GM19240 (cell line): ENCODE data around the gene COL23A1.

Source experiments
- DNase-seq: peaks from one replicate; pipeline ENCODE4 v3.0.0; 2011; ENCODE audit warnings: low spot score; ENCODE audit not compliant: insufficient read length

Gene COL23A1

DNA sequence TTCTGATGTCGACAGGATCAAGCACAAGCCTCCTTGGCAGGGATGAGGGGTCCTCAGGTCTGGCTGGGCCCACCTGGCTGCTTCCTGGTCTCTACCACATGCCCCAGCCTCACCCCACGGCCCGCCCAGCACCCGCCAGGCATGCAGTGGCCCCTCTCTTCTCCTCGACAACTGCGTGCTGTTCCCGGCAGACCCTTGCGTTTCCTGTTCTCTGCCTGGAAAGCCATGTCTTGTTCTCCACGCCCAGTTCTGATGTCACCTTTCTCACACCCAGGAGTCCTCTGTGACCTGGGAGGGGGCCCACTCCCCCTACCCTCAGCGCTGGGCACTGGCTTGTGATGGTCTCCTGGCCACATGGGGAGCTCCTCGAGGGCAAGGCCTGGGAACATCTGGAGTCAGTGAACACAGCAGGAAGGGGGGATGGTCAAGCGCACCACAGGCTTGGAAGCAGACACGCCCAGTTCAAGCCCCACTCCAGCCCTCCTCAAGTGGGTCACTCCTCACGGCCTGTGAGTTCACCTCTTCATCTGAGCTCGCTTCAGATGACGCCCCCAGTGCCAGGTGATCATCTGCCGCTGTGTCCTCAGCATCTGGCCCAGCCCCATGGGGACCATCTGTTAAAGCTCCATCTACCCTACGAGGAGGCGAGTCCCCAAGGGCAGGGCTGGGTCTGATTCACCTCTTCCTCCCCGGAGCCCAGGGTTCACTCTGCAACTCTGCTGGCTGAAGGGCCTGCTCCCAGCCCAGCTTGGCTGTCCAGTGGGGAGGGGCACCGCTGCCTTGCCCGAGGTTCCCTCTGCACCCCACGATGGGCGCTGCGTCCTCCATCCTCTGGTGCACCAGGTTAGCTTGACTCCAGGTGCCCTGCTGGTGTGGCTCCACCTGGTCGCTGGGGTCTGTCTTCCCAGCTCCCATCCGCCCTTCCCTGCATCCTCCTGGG lies 224.4 kb downstream of the COL23A1 start:
- no peak for DNase-seq

DNA sequence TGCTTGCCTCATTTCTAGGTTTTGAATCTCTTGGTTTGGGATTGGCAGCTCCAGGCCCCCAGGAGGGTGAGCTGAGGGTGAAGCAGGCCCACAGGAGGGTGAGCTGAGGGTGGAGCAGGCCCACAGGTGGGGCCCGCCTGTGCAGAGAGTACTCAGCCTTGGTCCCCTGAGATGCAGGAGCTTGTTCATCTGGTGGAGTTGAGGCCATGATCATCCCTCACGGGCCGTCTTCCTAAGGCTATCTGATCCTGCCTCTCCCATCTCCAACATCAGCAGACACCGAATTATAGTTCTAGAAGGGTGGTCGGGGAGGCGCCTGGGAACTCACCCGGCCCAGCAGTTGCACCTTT lies 225.9 kb downstream of the COL23A1 start:
- DNase-seq: no peak

DNA sequence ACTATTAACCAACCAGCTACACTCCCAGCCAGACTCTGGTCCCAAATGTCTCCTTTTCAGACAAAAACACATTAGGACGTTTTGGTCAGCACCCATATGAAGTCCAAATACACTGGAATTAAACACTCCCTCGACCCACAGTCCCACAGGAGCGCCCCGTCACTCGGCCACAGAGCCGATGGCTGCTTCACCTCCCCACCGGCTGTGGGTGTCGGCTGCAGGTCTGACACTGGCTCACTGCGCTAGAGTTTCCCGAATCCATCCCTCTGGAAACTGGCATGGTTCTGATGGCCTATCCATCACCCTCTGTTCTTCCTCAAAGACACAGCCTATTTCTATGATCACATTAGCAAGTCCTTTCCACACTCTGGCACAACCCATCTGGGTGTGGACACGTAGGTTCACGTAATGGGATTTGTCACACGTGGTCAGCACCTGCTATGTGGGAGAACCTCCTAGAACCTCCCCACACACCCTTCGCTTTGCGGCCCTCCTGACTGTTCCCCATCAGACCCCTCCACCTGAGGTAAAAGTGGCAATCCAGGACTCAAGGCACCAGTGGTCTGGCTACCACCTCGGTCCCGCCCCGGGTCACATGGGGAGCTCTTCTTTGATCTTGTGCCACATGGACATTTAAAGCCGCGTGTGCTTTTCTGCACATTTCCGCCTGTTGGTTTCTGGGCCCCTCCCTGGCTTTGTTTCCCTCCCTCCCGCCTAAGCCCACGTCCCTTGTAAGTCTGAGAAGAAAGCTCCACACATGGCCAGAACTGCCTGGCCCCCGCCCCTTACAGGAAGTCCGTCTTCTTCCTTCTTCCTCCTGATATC lies 226.5 kb downstream of the COL23A1 start:
- no peak for DNase-seq

DNA sequence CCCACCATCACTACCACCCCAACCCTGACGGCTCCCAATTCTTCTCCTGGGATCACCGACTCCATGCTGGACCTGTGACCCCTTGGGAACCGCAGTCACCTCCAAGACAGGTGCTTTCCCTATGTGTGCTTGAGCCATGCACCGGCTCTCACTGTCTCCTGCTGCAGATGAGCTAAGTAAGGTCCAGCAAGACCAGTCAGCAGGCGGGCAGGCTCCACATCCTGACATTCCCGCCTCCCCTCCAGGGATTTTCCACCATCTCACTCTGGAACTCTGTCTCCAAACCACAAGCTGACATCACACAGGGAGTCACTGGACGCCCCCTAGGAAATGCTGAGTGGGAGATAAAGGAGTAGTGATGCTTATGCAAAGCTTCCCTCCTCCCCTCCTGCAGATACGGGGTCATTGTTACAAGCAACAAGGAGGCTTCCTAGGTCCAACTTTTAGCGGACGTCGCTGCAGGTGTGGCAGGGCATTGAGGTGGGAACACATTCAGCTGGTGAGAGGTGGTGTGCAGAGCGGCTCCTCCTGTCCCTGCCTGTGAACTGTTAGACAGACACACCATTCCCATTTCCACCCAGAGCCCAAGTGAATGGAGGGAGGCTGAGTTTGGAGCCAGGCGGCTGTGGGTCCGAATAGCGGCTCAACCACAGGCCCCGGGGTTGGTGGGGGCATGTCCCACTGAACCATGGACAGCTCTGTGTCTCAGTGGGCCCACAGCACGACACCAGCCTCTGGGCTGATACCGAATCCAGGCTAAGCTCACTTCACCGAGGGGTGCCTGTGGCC lies 228.3 kb downstream of the COL23A1 start:
- no peak for DNase-seq

DNA sequence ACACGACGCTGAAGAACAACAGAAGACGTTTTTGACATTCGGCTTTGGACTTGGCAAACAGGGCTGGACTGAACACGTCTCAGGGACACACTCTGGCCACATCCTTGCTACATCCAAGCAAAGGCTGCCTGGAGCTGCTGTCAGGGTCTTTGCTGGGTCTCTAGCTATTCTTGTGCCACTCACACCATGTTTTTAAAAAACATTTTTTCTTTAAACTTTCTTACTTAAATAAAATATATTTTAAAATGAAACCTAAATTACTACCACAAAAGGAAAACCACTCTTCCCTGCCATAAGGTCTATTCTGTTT lies 229.3 kb downstream of the COL23A1 start:
- no peak for DNase-seq

DNA sequence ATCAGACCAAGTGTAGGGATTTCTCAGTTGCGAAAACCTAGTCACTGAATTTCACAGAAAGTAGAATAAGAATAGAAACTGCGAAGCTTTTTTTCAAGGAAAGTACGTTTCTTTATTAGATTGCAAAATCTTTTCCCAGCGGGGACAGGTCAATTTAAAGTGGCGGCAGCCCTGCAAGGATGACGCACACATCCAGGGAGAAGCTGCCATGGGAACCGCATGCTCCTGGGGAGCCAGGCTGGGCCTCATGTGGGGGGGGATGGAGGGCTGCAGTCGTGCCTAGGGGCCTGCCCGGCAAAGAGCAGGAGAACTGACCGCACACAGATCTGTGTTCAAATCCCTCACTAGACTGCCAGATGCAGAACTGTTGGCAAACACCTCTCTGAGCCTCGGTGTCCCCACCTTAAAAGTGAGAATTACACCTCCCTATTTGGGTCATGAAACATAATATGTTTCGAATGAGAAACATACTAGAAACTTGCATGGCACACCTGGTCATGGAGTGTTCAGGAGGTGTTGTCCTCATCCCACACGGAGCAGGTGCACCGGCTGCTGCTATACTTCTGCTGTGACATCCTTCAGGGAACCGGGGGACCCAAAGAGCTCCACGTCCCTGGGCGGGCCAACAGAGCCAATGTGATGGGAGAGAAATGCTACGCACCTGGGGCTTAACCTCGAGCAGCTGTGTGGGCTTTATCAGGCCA lies 229.8 kb downstream of the COL23A1 start:
- DNase-seq: no peak

DNA sequence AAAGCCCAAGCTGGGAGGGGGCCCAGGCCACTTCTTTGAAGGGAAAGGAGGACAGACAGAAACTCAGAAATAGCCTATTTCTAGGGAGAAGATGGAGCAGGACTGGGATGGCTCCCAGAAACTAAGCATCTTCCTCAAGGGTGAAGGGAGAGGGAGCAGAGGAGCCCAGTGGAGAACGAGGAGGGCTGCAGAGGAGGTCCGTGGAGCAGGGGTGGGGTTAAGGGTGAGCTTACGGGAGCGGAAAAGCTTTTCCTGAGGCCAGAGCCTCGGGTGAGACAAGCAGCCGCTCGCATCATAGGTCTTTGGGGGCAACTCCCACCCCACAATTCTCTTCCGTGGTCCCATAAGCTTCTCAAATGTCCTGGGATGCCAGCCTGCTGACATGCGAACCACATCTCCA lies 230.5 kb downstream of the COL23A1 start:
- no peak for DNase-seq

DNA sequence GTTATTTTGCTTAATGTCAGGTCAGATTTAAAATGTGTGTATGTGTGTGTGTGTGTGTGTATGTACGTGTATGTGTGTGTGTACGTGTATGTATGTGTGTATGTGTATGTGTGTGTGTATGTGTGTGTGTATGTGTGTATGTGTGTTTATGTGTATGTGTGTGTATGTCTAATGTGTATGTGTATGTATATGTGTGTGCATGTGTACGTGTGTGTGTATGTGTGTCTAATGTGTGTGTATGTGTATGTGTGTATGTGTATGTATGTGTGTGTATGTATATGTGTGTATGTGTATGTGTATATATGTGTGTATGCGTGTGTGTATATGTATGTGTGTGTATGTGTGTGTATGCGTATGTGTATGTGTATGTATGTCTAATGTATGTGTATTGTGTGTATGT lies 232.5 kb downstream of the COL23A1 start:
- no peak for DNase-seq

DNA sequence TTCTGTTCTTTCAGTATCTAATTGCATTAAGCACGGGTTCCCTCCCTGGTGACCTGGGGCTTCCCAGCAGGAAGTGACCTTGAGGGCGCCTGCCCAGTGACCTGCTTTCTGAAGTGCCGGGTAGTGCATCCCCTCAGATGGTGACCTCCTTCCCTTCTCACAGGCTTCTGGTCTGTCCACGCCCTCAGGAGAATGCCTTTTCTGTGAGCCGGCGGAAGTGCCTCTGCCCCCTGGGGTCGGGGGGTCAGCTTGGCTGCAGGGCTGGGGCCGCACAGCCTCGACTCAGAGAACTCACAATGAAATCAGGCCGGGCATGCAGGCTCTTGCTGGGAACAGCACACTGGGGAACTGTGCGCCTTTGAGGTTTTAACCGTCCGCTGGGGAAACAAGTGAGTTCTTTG lies 233.1 kb downstream of the COL23A1 start:
- no peak for DNase-seq

DNA sequence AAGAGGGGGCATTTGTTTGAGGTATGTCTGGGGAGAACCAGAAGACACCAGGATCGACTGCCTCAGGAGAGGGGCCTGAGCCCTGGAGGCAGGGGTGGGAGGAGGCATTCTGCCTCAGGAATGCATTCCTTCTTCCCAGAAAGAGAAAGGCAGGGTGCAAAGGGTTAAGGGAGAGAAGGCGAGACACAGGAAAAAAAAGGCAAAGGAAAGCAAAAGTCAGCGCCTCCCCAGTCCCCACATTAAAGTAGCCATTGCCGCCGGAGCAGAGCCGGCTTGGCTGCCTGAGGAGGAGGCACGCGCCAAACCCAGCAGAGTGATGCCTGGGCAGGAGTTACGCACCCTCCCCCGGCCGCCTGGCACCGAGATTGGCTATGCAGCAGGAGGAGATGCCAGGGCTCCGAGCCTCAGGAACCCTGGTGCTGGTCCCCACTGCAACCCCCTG lies 233.7 kb downstream of the COL23A1 start:
- no peak for DNase-seq

DNA sequence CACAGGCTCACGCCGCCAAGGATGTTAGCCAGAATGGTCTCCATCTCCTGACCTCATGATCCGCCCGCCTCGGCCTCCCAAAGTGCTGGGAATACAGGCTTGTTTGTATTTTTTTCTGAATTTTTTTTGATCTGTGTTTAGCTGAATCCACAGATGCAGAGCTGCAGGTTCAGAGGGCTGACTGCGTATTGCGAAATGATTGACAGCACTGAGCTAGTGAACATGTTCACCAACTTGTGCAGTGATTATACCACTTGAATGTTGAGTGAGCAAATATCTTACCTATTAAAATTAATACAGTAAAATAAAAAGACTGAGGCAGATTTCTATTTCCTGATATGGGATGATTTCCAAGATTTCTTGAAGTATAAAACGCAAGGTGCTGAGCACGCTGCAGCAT lies 234.5 kb downstream of the COL23A1 start:
- DNase-seq: no peak

DNA sequence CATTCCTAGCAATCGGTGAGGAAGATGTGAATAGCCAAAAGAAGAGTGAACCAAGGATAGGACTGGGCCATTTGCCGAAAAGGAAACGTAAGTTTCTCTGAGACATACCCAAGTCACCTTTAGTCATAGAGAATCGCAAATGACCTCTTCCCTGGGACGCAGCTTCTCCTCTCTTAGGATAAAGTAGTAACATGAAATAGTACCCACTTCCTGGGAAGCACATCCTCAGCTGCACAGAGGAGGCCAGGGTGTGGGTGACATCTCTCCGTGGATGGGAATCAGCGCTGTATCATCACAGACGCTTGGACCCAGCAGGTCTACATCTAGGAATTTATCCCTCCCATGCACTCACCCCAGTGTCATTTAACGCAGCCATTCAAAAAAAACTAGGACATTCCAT lies 236.7 kb downstream of the COL23A1 start:
- DNase-seq: no peak

DNA sequence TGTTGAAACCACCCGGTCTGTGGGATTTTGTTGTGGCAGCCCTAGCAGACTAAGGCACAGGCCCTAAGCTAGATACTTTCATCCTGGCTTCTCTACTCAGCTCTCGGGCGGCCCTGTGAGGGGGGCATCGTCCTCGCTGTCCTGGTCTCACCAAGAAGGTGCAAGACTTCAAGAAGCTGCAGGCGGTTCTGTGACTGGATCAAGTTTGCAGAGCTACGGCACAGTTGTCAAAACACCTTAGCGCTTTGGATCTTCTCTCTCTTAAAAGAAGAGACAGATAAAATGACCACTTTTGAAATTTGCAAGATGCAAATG lies 238.2 kb downstream of the COL23A1 start:
- DNase-seq: no peak

DNA sequence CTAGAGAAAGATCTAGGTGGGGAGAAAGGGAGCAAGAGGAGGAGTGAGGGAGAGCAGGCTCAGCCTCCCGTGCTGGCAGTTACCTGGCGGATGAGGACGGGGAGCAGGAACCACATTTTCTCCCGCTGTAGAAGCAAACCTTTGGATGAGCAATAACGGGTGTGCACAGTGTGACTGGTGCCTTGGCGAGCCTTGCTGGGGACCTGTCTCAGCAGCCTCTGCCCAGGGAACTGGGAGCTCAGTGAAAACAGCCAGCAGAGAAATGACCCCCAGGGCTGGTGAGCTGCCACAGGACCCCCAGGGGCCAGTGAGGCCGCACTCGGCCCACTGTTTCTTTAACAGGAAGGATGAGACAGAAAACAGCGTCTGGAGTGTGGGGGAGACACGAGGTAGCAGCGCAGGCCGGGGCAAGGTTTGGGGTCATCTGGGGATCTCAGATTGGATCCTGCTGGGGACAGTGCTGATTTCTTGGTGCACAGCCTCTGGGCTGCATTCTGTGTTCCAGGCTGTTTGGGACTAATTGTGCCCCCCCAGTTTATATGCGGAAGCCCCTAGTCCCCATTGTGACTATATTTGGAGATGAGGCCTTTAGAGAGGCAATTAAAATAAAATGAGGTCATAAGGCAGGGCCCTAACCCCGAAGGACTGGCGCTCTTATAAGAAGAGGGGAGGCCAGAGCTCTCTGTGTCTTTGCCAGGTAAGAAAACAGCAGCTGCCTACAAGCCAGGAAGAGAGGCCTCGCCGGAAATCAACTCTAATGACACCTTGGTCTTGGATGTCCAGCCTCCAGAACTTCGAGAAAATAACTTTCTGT lies 238.8 kb downstream of the COL23A1 start:
- no peak for DNase-seq

DNA sequence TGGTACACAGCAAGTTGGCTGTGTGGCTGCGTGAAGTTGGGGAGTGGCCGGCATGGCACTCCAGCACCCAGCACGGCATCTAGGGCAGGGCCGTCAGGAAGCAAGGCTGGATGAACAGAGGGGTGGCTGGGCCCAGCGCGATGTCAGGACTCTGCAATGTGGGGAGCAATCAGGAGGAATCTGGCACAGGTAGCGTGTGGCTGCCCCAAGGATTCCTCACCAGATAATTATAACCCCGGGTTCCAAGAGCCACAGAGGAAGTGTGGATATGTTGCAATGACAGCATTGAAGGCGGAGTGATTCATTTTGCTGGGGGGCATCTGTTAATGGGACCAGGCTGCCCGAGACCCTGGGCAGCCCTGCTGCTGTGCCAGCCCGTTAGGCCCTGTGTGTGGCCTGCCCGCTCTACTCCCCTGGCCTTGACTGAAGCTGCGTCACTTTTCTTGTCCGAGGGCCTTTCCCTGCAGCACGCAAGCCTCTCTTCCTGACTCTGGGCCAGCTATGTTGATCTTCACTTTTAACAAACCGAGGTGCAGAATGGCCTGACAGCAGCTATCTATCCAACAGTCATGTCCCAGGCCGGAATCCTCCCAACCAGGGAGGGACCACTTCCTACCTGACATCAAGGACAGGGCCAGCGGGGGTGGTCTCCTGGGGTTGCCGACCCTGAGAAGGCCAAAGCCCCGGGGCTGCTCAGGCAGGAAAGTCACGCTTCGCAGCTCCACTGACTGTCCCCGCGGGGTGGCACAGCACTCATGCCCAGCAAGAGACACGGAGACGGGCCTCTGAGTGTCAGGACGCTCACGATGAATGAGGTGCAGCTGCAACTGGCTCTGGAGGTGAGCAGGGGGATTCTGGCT lies 239.6 kb downstream of the COL23A1 start:
- no peak for DNase-seq

DNA sequence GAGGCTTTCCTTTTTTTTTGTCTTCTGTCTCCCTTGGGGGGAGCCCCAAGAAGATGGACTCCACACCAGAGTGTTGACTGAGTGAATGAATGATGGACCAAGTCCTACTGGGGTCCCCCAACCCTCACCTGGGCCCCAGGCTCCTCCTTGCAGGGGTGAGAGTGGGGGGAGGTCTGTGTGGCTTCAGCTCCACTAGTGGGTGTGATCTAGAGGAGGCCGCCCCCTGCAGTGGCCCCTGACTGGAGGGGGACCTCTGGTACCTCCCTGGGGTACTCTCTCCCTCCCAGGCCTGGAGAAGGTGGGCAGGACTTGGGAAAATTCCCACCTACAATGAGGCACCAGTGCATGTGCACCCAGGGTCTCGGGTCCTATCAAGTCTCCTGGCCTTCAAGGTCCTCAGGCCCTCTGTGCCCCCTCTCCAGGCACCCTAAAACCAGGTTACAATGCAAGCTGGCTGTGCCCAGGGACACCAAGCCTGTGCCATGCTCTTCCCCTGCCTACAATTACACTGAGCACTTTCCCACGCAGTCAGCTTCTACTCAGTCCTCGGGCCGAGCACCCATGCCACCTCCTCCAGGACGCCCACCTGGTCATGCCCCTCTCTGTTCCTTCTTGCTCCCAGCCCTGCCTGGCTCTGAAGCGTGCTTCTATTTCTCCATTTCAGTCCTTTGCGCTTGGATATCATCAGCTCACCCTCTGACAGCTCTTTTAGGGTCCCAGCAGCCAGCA lies 240.4 kb downstream of the COL23A1 start:
- no peak for DNase-seq

DNA sequence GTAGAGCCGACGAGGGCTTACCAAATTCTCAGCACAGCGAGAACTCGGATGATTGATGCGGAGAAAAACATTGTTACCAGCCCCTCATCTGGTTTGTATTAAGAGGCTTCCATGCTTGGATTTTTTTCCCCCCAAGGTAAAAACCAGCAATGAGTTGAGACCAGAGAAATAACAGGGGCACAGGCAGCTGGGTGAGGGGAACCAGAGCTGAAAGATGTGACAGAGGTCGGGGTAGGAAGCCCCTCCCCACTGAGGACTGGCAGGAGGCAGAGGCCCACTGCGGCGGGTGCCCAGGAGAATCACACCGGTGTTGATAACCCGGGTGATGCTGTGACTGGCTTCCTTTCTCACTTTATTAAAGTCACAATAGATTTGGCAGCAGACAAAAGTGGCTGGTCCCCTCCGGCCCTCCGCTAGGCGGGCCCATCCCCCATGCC lies 241.1 kb downstream of the COL23A1 start:
- no peak for DNase-seq

DNA sequence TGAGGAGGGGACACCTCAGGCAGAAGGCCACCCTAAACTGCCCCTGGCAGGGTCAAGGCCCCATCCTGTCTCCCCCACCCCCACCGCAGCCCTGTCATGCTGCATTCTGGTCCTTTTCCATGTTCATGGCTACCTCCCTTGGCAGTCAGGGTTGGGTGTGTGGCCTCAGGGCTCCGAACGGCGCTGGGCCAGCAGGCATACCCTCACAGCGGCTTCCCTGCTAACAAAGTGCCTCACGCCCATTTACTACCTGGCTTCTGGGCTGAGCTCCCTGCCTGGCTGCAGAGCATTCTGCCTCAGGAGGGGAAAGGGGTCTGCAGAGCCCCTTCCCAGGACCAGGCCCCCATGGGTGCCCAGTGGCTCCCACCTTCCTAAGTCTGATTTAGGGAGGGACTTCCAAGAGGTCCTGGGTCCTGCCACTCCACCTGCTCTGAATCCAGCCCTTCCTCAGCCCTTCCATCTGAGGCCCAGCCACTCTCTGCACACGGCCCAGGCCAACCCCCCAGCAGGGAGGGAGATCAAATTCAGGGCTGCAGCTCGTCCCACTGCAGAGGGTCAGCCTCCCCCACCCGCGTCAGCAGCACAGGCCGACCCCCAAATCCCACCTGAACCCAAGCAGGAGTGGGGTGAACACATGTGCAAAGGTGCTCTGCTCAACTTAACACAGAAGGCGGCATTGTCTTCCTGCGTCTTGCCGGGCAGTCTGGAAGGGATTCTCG lies 241.7 kb downstream of the COL23A1 start:
- no peak for DNase-seq
